ENCODE data around the gene LRRC51.

GRCh38 chr11:72141066-72141465, 60.4 kb downstream of the LRRC51 start:
- TF ChIP-seq TAF1 (IDR thresholded peaks at IDR 0.05; ENCODE audit: borderline replicate concordance, insufficient read depth, low read length) = no peak
- TF ChIP-seq REST (IDR thresholded peaks at IDR 0.05; ENCODE audit: insufficient read depth in 1 of 2, low read depth in 2 of 2, low read length in 2 of 2) = no peak
